Measurements from ENCODE around the gene MRC1. TPM values are rescaled to one million over a fixed set of nuclear protein-coding genes. Genes with fewer than 3 reads are reported as not detected.
A peak's percentile ranks its signal among the peaks of the same experiment; 100 is the strongest.

Gene MRC1
- polyA plus RNA-seq, 1 donor (not counting 4 experiments of a cell fraction or from before 2014, with no cell fraction given), result 0.01 TPM

- Histone ChIP-seq H3K9me1 (ENCODE audit: control insufficient read depth, extremely low read depth, insufficient read depth, low read length) (no peaks in the 10 kb centered on the region), H3K79me2 (ENCODE audit: control insufficient read depth, insufficient read depth, low read length) (no peaks in the 10 kb centered on the region), H4K20me1 (ENCODE audit: control insufficient read depth, extremely low read depth, insufficient read depth, low read length) (no peaks in the 10 kb centered on the region), H3K4me3 (ENCODE audit: control insufficient read depth in 2 of 3, extremely low read depth in 1 of 3, insufficient read depth in 2 of 3, low read depth in 1 of 3, low read length in 3 of 3) (no peak overlapping the region), H3K4me2 (ENCODE audit: control insufficient read depth, extremely low read depth, insufficient read depth, low read depth, low read length) (no peak overlapping the region), H3K27me3 (ENCODE audit: control insufficient read depth, extremely low read depth, insufficient read depth, low read length) (peaks cover 3% of the 10 kb centered on the region), H3K36me3 (ENCODE audit: control insufficient read depth in 2 of 2, extremely low read depth in 1 of 2, insufficient read depth in 2 of 2, low read length in 2 of 2) (no peaks in the 10 kb centered on the region), H3K4me1 (ENCODE audit: control insufficient read depth, extremely low read depth, insufficient read depth, low read length) (no peaks in the 10 kb centered on the region), H3K9me3 (ENCODE audit: control insufficient read depth, low read depth, low read length) (no peaks in the 10 kb centered on the region), H3K27ac (ENCODE audit: control insufficient read depth, insufficient read depth, low read length) (no peak overlapping the region), H3K9ac (ENCODE audit: control insufficient read depth, extremely low read depth, insufficient read depth, low read length) (no peak overlapping the region), H2AFZ (ENCODE audit: control insufficient read depth, low read length) (no peak overlapping the region)
- dilution Hi-C loops (cut with MboI; ENCODE audit: extremely low pct_ligation_motif_present, low sequenced_read_pairs), result no loop called here
- DNase-seq (ENCODE audit: low read depth, low spot score) (no peak), FAIRE-seq (no peak)
- TF ChIP-seq CTCF (optimal IDR thresholded peaks at IDR 0.05 in 1 of 3, IDR thresholded peaks at IDR 0.05 in 1 of 3, conservative IDR thresholded peaks at IDR 0.05 in 1 of 3; ENCODE audit: extremely low read depth in 1 of 3, insufficient read depth in 2 of 3, low read length in 3 of 3) (no peak), EZH2 (IDR thresholded peaks at IDR 0.05; ENCODE audit: low read length) (no peak)
Measured at GRCh38 chr10:17861760-17862159, 52.6 kb downstream of the MRC1 start.

GRCh38 chr10:17865351-17865750 is 56.2 kb downstream of the MRC1 start:
- H4K20me1 ChIP-seq (ENCODE audit: control insufficient read depth, extremely low read depth, insufficient read depth, low read length), result no peaks in the 10 kb centered on the region
- peak; percentile 52 for FAIRE-seq
- no peak overlapping the region for H3K27ac ChIP-seq (ENCODE audit: control insufficient read depth, insufficient read depth, low read length)
- H3K9me1 ChIP-seq (ENCODE audit: control insufficient read depth, extremely low read depth, insufficient read depth, low read length), result no peaks in the 10 kb centered on the region
- no peak for DNase-seq (ENCODE audit: low read depth, low spot score)
- H3K4me1 ChIP-seq (ENCODE audit: control insufficient read depth, extremely low read depth, insufficient read depth, low read length), result no peaks in the 10 kb centered on the region
- H3K79me2 ChIP-seq (ENCODE audit: control insufficient read depth, insufficient read depth, low read length), result no peaks in the 10 kb centered on the region
- peaks cover 5% of the 10 kb centered on the region for H3K27me3 ChIP-seq (ENCODE audit: control insufficient read depth, extremely low read depth, insufficient read depth, low read length)
- no peaks in the 10 kb centered on the region for H3K36me3 ChIP-seq (ENCODE audit: control insufficient read depth in 2 of 2, extremely low read depth in 1 of 2, insufficient read depth in 2 of 2, low read length in 2 of 2)
- TF ChIP-seq CTCF (optimal IDR thresholded peaks at IDR 0.05 in 1 of 3, IDR thresholded peaks at IDR 0.05 in 1 of 3, conservative IDR thresholded peaks at IDR 0.05 in 1 of 3; ENCODE audit: extremely low read depth in 1 of 3, insufficient read depth in 2 of 3, low read length in 3 of 3) (no peak), EZH2 (IDR thresholded peaks at IDR 0.05; ENCODE audit: low read length) (no peak)
- dilution Hi-C loops (cut with MboI; ENCODE audit: extremely low pct_ligation_motif_present, low sequenced_read_pairs), result no loop called here
- H3K4me3 ChIP-seq (ENCODE audit: control insufficient read depth in 2 of 3, extremely low read depth in 1 of 3, insufficient read depth in 2 of 3, low read depth in 1 of 3, low read length in 3 of 3), result no peak overlapping the region
- no peak overlapping the region for H3K9ac ChIP-seq (ENCODE audit: control insufficient read depth, extremely low read depth, insufficient read depth, low read length)
- H3K9me3 ChIP-seq (ENCODE audit: control insufficient read depth, low read depth, low read length), result no peaks in the 10 kb centered on the region
- H3K4me2 ChIP-seq (ENCODE audit: control insufficient read depth, extremely low read depth, insufficient read depth, low read depth, low read length), result no peak overlapping the region
- H2AFZ ChIP-seq (ENCODE audit: control insufficient read depth, low read length), result no peak overlapping the region
